Trophoblast cell (in vitro differentiated cells and primary cell): ENCODE measurements around the gene ARL8A.

ENCODE experiments used
- DNase-seq, 2 donors: peaks; one replicate each; pipeline ENCODE4 v3.0.0-alpha.2; 2016
- H2AFZ ChIP-seq: 2 replicates; pipeline ENCODE4 v1.6.1; 2013; ENCODE audit warnings: low read length, moderate library complexity, mild to moderate bottlenecking; ENCODE audit not compliant: insufficient read depth, poor library complexity
- H2AK5ac ChIP-seq: 2 replicates; pipeline ENCODE4 v1.6.1; 2013; ENCODE audit warnings: mild to moderate bottlenecking, low read length
- H2BK120ac ChIP-seq: 2 replicates; pipeline ENCODE4 v1.6.1; 2013; ENCODE audit warnings: low read length, mild to moderate bottlenecking, moderate library complexity; ENCODE audit not compliant: insufficient read depth, poor library complexity
- H2BK12ac ChIP-seq: 2 replicates; pipeline ENCODE4 v1.6.1; 2013; ENCODE audit warnings: mild to moderate bottlenecking, low read length, moderate library complexity
- H2BK5ac ChIP-seq: 2 replicates; pipeline ENCODE4 v1.6.1; 2013; ENCODE audit warnings: low read length, low read depth, moderate library complexity, mild to moderate bottlenecking; ENCODE audit not compliant: poor library complexity
- H3K14ac ChIP-seq: 2 replicates; pipeline ENCODE4 v1.6.1; 2013; ENCODE audit warnings: mild to moderate bottlenecking, low read length
- H3K18ac ChIP-seq: 2 replicates; pipeline ENCODE4 v1.6.1; 2013; ENCODE audit warnings: mild to moderate bottlenecking, low read length
- H3K23ac ChIP-seq: 2 replicates; pipeline ENCODE4 v1.6.1; 2013; ENCODE audit warnings: low read length
- H3K27ac ChIP-seq: 2 replicates; pipeline ENCODE4 v1.5.1; 2013; ENCODE audit warnings: low read depth, mild to moderate bottlenecking, inconsistent platforms, low read length, moderate library complexity
- H3K27me3 ChIP-seq: 2 replicates; pipeline ENCODE4 v1.6.1; 2013; ENCODE audit warnings: inconsistent platforms, mild to moderate bottlenecking, low read length, moderate library complexity; ENCODE audit not compliant: insufficient read depth
- H3K36me3 ChIP-seq, 2 experiments: 1 replicate in 1 of 2; 2 replicates in 1 of 2; pipeline ENCODE4 v1.6.1; 2013; ENCODE audit warnings: low read length in 2 of 2, mild to moderate bottlenecking in 2 of 2, moderate library complexity in 1 of 2; ENCODE audit not compliant: insufficient read depth in 2 of 2, control insufficient read depth in 1 of 2
- H3K4ac ChIP-seq: 2 replicates; pipeline ENCODE4 v1.6.1; 2013; ENCODE audit warnings: low read depth, mild to moderate bottlenecking, low read length, moderate library complexity
- H3K4me1 ChIP-seq, 2 experiments: 1 replicate in 1 of 2; 2 replicates in 1 of 2; pipeline ENCODE4 v1.6.1; 2013; ENCODE audit warnings: low read length in 2 of 2, mild to moderate bottlenecking in 2 of 2, moderate library complexity in 1 of 2; ENCODE audit not compliant: insufficient read depth in 2 of 2, control insufficient read depth in 1 of 2
- H3K4me2 ChIP-seq: 2 replicates; pipeline ENCODE4 v1.6.1; 2013; ENCODE audit warnings: inconsistent platforms, mild to moderate bottlenecking, low read length, moderate library complexity
- H3K4me3 ChIP-seq: 2 replicates; pipeline ENCODE4 v1.5.1; 2013; ENCODE audit warnings: mild to moderate bottlenecking, low read depth, low read length, inconsistent platforms
- H3K79me1 ChIP-seq: one replicate; pipeline ENCODE4 v1.6.1; 2013; ENCODE audit warnings: low read length
- H3K79me2 ChIP-seq: 2 replicates; pipeline ENCODE4 v1.6.1; 2013; ENCODE audit warnings: low read length, mild to moderate bottlenecking; ENCODE audit not compliant: control insufficient read depth, insufficient read depth, poor library complexity
- H3K9ac ChIP-seq: 2 replicates; pipeline ENCODE4 v1.6.1; 2013; ENCODE audit warnings: mild to moderate bottlenecking, low read length
- H3K9me3 ChIP-seq: 2 replicates; pipeline ENCODE4 v1.6.1; 2013; ENCODE audit warnings: low read depth, mild to moderate bottlenecking, control low read depth, inconsistent platforms, low read length; ENCODE audit not compliant: insufficient read depth
- H4K12ac ChIP-seq: 2 replicates; pipeline ENCODE4 v1.6.1; 2013; ENCODE audit warnings: low read depth, mild to moderate bottlenecking, low read length, moderate library complexity
- H4K8ac ChIP-seq: 2 replicates; pipeline ENCODE4 v1.6.1; 2013; ENCODE audit warnings: low read depth, mild to moderate bottlenecking, low read length, moderate library complexity
- H4K91ac ChIP-seq: one replicate; pipeline ENCODE4 v1.6.1; 2013; ENCODE audit warnings: low read depth, mild to moderate bottlenecking, low read length, moderate library complexity
- WGBS: extraction: QIAGEN DNeasy Blood & Tissue Kit; methylation state at CpG from one replicate; pipeline ENCODE4 v1.1.7; 2013; ENCODE audit warnings: missing lambda C conversion rate; ENCODE audit not compliant: insufficient read length, insufficient coverage; ENCODE audit errors: extremely low coverage; 5-methylcytosine and 5-hydroxymethylcytosine counted together

Gene ARL8A

GRCh38 chr1:202159534-202160371 is 15.2 kb upstream of the ARL8A start:
- no CpG with 5 or more reads among the region's 16 CpGs for WGBS
- H3K79me2 ChIP-seq = no peaks in the 10 kb centered on the region
- no peak overlapping the region for H4K8ac ChIP-seq

GRCh38 chr1:202158810-202159533 is 14.4 kb upstream of the ARL8A start:
- Histone ChIP-seq H4K12ac (no peak overlapping the region), H3K9ac (no peak overlapping the region), H2BK5ac (no peak overlapping the region), H3K23ac (no peak overlapping the region), H3K14ac (no peak overlapping the region), H3K4ac (no peak overlapping the region), H3K27me3 (no peaks in the 10 kb centered on the region), H3K27ac (no peak overlapping the region), H3K9me3 (no peaks in the 10 kb centered on the region), H2AFZ (no peak overlapping the region), H3K4me1 (peaks cover 4 to 12% of the 10 kb centered on the region in 2 experiments), H2BK12ac (no peak overlapping the region), H4K91ac (no peak overlapping the region), H3K4me2 (no peak overlapping the region), H3K36me3 (no peaks in the 10 kb centered on the region), H2AK5ac (no peak overlapping the region), H3K4me3 (no peak overlapping the region), H4K8ac (no peak overlapping the region), H3K18ac (no peak overlapping the region), H3K79me1 (no peaks in the 10 kb centered on the region), H3K79me2 (no peaks in the 10 kb centered on the region), H2BK120ac (no peak overlapping the region)
- WGBS = no CpG with 5 or more reads among the region's 10 CpGs
- DNase-seq = no peak

More at GRCh38 chr1:202159534-202160371, 15.2 kb upstream of the ARL8A start:
- H3K27me3 ChIP-seq = no peaks in the 10 kb centered on the region
- H3K18ac ChIP-seq = no peak overlapping the region
- H3K4me1 ChIP-seq = peaks cover 5 to 13% of the 10 kb centered on the region in 2 experiments
- no peaks in the 10 kb centered on the region for H3K36me3 ChIP-seq
- no peaks in the 10 kb centered on the region for H3K79me1 ChIP-seq
- no peak overlapping the region for H3K4me2 ChIP-seq
- H3K4ac ChIP-seq = no peak overlapping the region
- H4K91ac ChIP-seq = no peak overlapping the region
- no peak overlapping the region for H2BK5ac ChIP-seq
- no peak overlapping the region for H2AK5ac ChIP-seq
- H2BK12ac ChIP-seq = no peak overlapping the region
- no peak overlapping the region for H2AFZ ChIP-seq
- H4K12ac ChIP-seq = no peak overlapping the region
- no peak overlapping the region for H3K4me3 ChIP-seq
- H2BK120ac ChIP-seq = no peak overlapping the region
- no peaks in the 10 kb centered on the region for H3K9me3 ChIP-seq
- H3K14ac ChIP-seq = no peak overlapping the region
- H3K27ac ChIP-seq = no peak overlapping the region
- no peak overlapping the region for H3K9ac ChIP-seq
- no peak for DNase-seq
- H3K23ac ChIP-seq = no peak overlapping the region

- WGBS = no CpG with 5 or more reads among the region's 10 CpGs
- Histone ChIP-seq H4K8ac (no peak overlapping the region), H3K23ac (no peak overlapping the region), H3K79me2 (no peaks in the 10 kb centered on the region), H3K9me3 (no peaks in the 10 kb centered on the region), H4K91ac (no peak overlapping the region), H4K12ac (no peak overlapping the region), H3K18ac (no peak overlapping the region), H2BK120ac (no peak overlapping the region), H2AK5ac (no peak overlapping the region), H2BK12ac (no peak overlapping the region), H2AFZ (no peak overlapping the region), H3K79me1 (no peaks in the 10 kb centered on the region), H3K4ac (no peak overlapping the region), H3K36me3 (no peaks in the 10 kb centered on the region), H3K27ac (no peak overlapping the region), H3K4me1 (peaks cover 2 to 3% of the 10 kb centered on the region in 2 experiments), H2BK5ac (no peak overlapping the region), H3K14ac (no peak overlapping the region), H3K4me2 (no peak overlapping the region), H3K27me3 (no peaks in the 10 kb centered on the region), H3K4me3 (no peak overlapping the region), H3K9ac (no peak overlapping the region)
- no peak for DNase-seq
These were observed 13.4 kb upstream of the ARL8A start for GRCh38 chr1:202157945-202158344.

GRCh38 chr1:202156590-202156989 is 12.1 kb upstream of the ARL8A start:
- H3K27me3 ChIP-seq = no peaks in the 10 kb centered on the region
- H2AK5ac ChIP-seq = no peak overlapping the region
- H3K4me1 ChIP-seq = peaks cover 0 to 3% of the 10 kb centered on the region in 2 experiments
- no peak overlapping the region for H2BK5ac ChIP-seq
- H3K79me1 ChIP-seq = no peaks in the 10 kb centered on the region
- WGBS = no CpG with 5 or more reads among the region's 8 CpGs
- H4K12ac ChIP-seq = no peak overlapping the region
- no peak overlapping the region for H2AFZ ChIP-seq
- H4K91ac ChIP-seq = no peak overlapping the region
- H3K4ac ChIP-seq = no peak overlapping the region
- H3K9me3 ChIP-seq = no peaks in the 10 kb centered on the region
- no peak overlapping the region for H3K4me3 ChIP-seq
- no peak overlapping the region for H3K9ac ChIP-seq
- no peak overlapping the region for H3K23ac ChIP-seq
- H3K14ac ChIP-seq = no peak overlapping the region
- no peak overlapping the region for H3K18ac ChIP-seq
- H4K8ac ChIP-seq = no peak overlapping the region
- H3K36me3 ChIP-seq = no peaks in the 10 kb centered on the region
- no peak overlapping the region for H2BK120ac ChIP-seq
- no peak overlapping the region for H3K4me2 ChIP-seq
- H3K27ac ChIP-seq = no peak overlapping the region
- H3K79me2 ChIP-seq = no peaks in the 10 kb centered on the region
- no peak for DNase-seq
- H2BK12ac ChIP-seq = no peak overlapping the region
